Adrenal gland (tissue), 5 donors: ENCODE data around the gene LIN7B.

ENCODE experiments used
- POLR2A ChIP-seq, 2 donors: fragments of 450-650 bp; IDR thresholded peaks; one replicate each; pipeline ENCODE4 v1.6.1; 2017; ENCODE audit warnings: antibody characterized with exemption in 2 of 2, mild to moderate bottlenecking in 2 of 2, moderate library complexity in 1 of 2
- TF ChIP-seq, protein P1 (sequence below), 6 experiments: fragments of 450-650 bp in 4 of 6; fragments of 200-600 bp in 2 of 6; sonication (generic) in 1 of 6; IDR thresholded peaks; 1 replicate in 5 of 6; 2 replicates in 1 of 6; pipeline versions ENCODE4 v1.5.1 to v1.8.0; 2016 to 2021; ENCODE audit warnings: antibody characterized with exemption in 6 of 6, mild to moderate bottlenecking in 2 of 6, moderate library complexity in 1 of 6
- donor health status: DM: no; HTN: no; CAD: no.

DNA sequence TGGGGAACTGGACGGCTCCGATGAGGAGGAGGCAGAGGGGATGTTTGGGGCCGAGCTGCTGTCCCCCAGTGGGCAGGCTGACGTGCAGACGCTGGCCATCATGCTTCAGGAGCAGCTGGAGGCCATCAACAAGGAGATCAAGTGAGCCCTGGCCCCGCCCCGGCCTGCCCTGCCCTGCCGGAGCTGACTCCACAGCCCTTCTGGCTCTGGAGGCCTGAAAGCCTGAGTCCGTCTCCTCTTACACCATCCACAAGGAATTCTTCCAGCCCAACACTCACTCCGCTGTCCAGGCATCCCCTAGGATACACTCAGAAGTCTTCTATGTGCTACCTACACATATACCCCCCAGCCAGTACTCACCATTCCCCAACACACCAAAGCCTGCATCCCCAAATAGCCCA is 22.6 kb downstream of the LIN7B start:
- TF ChIP-seq, protein P1, sequence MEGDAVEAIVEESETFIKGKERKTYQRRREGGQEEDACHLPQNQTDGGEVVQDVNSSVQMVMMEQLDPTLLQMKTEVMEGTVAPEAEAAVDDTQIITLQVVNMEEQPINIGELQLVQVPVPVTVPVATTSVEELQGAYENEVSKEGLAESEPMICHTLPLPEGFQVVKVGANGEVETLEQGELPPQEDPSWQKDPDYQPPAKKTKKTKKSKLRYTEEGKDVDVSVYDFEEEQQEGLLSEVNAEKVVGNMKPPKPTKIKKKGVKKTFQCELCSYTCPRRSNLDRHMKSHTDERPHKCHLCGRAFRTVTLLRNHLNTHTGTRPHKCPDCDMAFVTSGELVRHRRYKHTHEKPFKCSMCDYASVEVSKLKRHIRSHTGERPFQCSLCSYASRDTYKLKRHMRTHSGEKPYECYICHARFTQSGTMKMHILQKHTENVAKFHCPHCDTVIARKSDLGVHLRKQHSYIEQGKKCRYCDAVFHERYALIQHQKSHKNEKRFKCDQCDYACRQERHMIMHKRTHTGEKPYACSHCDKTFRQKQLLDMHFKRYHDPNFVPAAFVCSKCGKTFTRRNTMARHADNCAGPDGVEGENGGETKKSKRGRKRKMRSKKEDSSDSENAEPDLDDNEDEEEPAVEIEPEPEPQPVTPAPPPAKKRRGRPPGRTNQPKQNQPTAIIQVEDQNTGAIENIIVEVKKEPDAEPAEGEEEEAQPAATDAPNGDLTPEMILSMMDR (IDR thresholded peaks at IDR 0.05), result no peak
- no peak for TF ChIP-seq POLR2A (IDR thresholded peaks at IDR 0.05)
